SKM-1 (cell line): ENCODE results near the gene POLG.
A peak's percentile ranks its signal among the peaks of the same experiment; 100 is the strongest.

Experiments
- DNase-seq: peaks from one replicate; lab custom pipeline; 2025; ENCODE audit not compliant: unreplicated experiment; lab: John Stamatoyannopoulos, UW

Gene POLG

GRCh38 chr15:89334510-89335297 lies at the start of gene POLG:
Gene POLG (minus strand): TSS chr15:89334824. CDS start chr15:89333754, 1,070 bp downstream.
- DNase-seq: peak; percentile 96

- no peak for DNase-seq
Observed at GRCh38 chr15:89384176-89384604, 49.6 kb upstream of the POLG start.

DNA sequence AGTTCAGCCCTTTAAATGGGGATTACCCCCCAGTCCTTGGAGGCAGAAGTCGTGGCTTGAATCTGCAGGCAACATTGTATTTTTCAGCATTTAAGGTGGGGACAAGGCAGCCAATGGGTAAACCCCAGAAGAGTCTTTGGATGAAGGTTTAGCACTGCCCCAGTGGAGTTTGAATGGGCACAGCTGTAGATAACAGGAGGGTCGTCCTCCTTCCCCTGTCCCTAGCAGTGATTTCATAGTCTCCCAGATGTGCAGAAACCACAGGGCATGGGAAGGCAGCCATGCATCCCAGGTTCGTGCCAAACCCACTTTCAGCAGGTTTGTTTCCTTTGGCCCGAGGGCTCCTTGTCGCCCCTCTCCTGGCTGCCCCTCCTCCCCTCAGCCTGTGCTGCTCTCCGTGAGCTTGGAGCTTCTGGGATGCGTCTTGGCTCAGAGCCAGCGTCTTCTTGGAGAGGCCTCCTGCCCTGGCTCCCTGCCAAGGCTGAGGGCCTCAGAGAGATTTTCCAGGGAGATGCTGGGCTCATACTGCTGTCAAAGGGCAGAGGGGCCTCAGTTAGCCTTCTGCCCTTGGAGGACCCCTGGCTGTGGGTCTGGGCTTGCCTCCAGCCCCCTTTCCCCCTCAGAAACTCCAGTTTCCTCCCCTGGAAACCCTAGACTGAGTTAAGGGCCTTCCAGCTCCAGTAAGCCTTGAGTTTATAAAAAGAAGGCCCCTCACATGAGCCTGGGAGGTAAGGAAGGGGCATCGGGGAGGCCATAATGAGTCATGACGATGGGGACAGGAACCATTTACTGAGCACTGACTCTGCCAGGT lies 48.9 kb upstream of the POLG start:
- DNase-seq: no peak

DNA sequence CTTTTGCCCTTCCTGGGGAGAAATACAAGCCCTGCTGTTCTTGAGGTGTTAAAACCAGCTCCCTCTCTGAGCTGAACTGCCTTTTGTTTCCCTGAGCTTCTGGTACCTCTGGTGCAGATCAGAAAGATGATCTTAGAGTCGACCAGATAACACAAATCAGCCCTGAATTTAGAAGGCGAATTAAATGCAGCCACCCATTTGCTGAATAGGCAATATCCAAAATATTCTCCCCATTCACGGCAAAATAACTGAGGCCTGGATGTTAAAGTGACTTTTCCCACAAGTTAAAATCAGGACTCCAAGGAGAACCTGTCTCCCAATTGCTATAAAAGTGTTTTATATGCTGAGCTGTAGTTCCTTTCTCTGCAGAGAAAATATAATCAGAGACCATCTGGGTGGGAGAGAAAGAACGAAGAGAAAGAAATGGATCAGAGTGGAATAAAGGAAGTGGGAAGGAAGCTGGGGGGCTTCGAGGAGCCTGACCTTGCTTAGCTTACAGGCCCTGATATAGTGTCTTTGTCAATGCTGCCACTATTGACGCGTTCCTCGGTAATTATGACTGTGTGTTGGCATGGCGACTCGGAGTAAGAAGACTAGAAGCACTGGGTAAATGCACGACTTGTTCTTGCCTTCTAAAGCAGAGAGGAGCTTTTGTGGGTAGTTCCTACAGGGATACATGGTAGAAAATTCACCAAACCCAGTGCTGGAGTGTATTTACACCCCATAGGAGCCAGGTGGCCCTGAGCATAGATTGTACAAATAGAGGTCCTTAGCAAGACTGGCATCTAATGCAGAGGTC lies 47.5 kb upstream of the POLG start:
- no peak for DNase-seq

DNA sequence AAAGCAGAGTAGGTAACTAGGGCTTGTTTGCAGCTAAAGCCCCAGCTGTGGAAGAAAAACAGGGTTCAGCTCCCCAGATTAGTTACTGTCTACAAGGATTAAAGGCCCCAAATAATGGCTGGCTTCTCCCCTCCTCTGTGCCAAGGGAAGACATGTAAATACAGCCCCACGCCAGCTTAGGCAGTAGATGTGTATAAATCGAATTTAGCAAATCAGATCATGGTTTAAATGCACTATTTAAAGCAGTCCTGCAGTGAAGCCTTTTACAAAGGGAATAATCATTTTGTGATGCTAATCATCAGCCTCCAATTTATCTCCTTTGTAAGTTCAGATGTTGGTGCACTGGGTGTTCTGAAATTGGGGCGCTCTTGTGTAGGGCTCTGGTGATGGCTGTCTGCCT lies 46.7 kb upstream of the POLG start:
- no peak for DNase-seq

GRCh38 chr15:89379818-89380217 lies 45.2 kb upstream of the POLG start:
- no peak for DNase-seq

GRCh38 chr15:89379251-89379695 lies 44.6 kb upstream of the POLG start:
- DNase-seq: no peak

- no peak for DNase-seq
Observed at GRCh38 chr15:89378296-89379151, 43.9 kb upstream of the POLG start.

DNA sequence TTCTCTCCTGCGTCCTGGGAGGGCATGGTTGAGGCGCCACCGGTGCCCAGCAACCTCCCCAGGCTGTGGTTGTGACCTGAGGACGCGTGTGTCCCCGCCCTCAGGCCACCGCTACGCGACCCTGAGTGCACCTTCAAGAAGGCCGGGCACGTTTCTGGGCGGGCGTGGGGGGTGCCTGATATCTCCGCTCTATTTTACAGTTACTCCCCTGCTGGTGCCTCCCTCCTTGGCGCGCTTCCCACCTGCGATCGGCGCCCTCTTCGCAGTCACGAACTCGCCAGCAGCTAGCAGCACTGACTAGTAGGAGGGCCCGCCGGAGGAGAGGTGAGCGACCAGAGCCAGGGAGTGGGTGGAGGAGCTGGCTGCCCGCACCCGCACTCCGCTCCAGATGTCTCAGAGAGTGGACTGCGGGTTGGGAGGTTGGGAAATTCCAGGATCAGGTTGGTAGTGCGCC lies 43.2 kb upstream of the POLG start:
- DNase-seq: no peak

DNA sequence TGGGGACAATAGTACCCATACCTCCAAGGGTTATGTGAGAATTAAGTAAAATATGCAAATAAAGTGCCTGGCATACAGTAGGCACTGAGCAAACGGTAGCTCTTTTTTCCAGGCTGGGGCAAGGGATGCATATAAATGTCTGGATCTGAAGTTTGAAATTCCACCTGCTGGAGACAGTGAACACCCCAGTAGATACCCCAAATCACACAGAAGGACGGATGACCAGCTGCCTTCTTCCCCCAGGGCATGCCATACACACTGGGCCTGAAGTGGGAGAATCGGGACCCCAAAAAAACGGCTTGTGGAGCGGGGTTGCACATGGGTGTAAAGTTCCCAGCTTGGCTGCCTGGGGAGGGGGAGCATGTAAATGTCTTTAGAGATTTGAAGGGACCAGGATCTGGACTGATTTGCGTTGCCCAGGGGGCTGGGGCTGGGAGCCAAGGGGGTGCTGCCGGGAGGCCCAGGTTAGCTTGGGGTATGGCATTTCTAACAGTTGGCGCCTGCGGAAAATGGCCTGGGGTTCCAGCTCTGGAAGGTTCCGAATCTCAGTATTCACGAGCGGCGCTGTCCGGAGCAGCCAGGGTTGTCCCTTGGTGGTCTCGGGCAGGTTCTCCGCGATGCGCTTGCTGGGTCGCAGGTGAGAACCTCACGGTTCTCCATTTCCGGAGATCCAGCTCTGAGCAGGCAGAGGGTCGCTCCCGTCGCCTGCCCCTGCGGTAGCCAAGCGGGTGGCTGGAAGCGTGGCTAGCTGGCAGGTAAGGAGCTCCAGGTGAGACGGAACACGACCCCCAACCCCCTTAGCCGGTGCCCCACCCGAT lies 42.6 kb upstream of the POLG start:
- DNase-seq: no peak

- no peak for DNase-seq
Observed at GRCh38 chr15:89376388-89376787, 41.8 kb upstream of the POLG start.

DNA sequence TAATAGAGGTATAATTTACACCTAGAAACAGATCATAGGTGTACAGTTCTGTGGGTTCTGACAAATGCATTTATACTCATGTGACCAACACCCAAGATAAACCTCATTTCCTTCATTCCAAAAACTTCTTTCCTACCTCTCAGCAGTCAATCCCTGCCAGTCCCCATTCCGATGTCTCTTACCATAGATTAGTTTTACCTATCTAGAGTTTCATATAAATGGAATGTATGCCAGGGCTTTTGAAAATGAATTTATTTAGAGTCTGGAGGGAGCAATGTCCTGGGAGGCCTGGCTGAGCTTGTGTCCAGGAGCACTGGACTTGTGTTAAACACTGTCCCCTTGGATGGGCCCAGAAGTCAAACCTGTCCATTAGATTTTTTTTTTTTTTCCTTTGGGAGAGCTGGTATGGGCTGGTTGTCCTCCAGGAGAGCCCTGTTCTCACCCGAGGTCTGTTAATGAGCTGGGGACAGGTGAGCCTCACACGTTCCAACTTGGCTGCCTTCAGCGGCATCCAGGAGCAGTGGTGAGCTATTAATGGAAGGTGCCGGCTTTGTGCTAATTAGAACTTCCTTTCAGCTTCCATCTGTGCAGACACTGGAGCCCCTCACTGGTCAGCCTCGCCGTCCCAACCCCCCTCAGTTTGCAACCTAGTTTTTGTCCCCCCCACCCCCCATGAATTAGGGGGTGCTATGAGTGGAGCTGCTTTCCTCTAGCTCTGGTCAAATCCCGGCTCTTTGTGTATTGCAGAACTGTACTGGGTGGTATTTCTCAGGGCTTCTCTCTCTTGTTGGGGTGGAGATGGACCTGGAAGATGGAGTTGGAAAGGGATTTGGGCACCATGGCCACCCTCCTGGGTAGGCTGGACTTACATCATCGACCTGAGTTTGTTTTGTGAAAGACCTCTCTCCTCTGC lies 40.7 kb upstream of the POLG start:
- DNase-seq: no peak

DNA sequence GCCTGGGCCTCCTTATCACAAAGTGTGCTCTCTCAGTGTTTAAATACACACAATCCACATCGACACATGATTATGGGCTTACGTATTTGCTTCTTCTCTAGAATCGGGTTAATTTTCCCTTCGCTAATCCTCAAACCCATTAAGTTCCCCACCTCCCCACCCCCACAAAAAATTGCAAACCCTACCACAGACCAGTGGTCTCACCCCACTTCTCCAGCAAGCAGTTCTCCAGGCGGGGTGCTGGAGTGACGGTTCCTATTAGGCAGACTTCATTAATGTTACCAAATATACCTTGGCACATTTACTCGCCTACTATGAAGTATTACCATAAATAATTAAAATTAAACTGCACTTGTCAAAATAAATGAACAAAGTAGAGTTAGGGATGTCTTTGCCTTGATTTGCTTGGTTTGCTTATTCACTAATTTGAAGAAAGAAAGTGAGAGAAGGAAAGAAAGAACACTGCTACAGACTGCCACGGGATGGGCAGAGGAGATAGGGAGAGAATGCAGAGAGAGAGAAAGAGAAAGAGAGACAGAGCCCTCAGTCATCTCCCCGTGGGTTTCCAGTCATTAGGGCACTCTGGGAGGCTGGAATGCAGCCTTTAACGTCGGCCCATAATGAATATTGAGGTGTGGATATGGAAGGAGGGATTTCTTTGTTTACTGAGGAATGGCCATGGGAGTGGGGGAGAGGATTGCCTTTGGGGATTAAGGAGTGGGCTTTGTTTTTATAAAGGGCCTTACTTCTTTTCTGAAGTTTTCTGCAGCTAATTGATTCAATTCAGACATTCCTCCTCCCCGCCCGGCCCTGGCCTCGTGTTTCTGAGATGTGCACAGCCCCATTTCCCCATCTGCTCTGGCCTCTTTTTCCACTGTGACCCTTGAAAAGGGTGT lies 39.7 kb upstream of the POLG start:
- DNase-seq: no peak

GRCh38 chr15:89372069-89372935 lies 37.7 kb upstream of the POLG start:
- no peak for DNase-seq

DNA sequence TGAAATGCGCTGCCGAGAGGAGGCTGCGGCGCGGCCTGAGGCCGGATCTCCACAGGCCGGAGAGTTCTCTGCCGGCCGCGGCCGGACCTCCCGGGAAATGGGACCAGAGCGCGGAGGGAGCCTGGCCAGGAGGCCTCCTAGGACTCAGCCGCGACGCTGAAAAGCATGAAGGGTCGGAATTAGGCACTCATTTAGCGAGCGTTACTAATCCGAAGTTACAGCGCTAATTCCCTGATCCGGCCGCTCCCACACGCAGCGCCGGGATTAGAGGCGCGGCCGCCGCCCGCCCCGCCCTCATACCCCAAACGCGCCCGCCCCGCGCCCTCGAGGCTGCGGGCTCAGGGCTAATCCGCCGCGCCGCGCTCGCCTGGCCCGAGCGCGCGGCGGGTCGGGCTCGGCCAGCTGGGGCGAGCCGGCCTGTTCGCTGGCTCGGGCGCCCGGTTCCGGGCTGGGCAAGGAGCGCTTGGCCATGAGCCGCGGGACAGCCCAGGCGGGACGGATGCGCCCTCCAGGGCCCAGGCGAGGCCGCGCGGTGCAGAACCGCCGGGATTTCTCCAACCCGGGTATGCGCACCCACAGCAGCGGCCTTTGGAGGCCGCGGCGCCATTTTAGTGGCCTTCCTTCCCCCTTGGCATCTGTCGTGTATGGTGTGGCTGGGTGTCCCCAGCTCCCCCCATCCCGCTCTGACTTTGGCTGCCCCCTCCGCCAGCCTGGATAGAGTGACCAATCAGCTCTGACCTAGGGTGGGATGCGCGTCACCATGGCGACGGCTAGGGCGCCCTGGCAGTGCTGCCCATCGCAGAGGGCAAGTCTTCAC lies 36.8 kb upstream of the POLG start:
- no peak for DNase-seq

DNA sequence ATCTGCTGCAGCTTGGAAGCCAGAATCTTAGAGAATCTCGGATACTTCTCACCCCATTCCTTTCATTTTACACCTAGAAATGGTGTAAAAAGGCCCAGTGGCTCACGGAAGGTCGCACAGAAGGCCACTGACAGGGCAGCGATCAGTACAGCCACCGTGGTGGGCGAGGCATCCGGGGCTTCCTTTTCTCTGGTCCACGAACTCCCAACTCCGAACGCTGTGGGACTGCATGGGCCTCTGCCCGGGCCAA lies 36.3 kb upstream of the POLG start:
- no peak for DNase-seq
